Fibroblast of mammary gland (primary cell): Measurements from ENCODE around the gene IGF2.

Source experiments
- DNase-seq: peaks from one replicate; pipeline ENCODE4 v3.0.0-alpha.2; 2010; ENCODE audit warnings: low read depth
- H3K4me3 ChIP-seq: 2 replicates; pipeline ENCODE4 v1.5.1; 2011; ENCODE audit warnings: low read depth, mild to moderate bottlenecking, low read length, moderate library complexity; ENCODE audit not compliant: control insufficient read depth
- CTCF ChIP-seq: conservative IDR thresholded peaks from 2 replicates; pipeline ENCODE4 v1.5.1; 2011; ENCODE audit warnings: low read depth, low read length, inconsistent platforms; ENCODE audit not compliant: control insufficient read depth, insufficient read depth

Gene IGF2

GRCh38 chr11:2142300-2142759 is 3.1 kb upstream of the IGF2 start:
- DNase-seq, result peak; percentile 47
- H3K4me3 ChIP-seq, result no peak overlapping the region
- no peak for TF ChIP-seq CTCF

- no peak overlapping the region for H3K4me3 ChIP-seq
- no peak for DNase-seq
- TF ChIP-seq CTCF, result no peak
Measured at GRCh38 chr11:2140411-2141400, 1.5 kb upstream of the IGF2 start.

GRCh38 chr11:2139621-2140337 is 590 bp upstream of the IGF2 start:
- H3K4me3 ChIP-seq, result no peak overlapping the region
- no peak for DNase-seq
- TF ChIP-seq CTCF, result no peak

- no peak for DNase-seq
- H3K4me3 ChIP-seq, result no peak overlapping the region
- TF ChIP-seq CTCF, result no peak
Measured at GRCh38 chr11:2138431-2139122, 612 bp downstream of the IGF2 start.

GRCh38 chr11:2138068-2138430 is 1.1 kb downstream of the IGF2 start:
- no peak for DNase-seq
- H3K4me3 ChIP-seq, result no peak overlapping the region
- no peak for TF ChIP-seq CTCF

- no peak overlapping the region for H3K4me3 ChIP-seq
- peak; percentile 28 for DNase-seq
- TF ChIP-seq CTCF, result no peak
Measured at GRCh38 chr11:2137202-2138067, 1.8 kb downstream of the IGF2 start.
